Liver (tissue), 9 donors: ENCODE measurements around the gene HMGB2. TPM values are rescaled to one million over a fixed set of nuclear protein-coding genes. Genes with fewer than 3 reads are reported as not detected.

ENCODE experiments used
- DNase-seq: peaks from one replicate; pipeline ENCODE4 v3.0.0-alpha.2; 2017; ENCODE audit warnings: low spot score
- H3K27ac ChIP-seq, 2 donors: one replicate each; pipeline ENCODE4 v1.7.0; 2013; ENCODE audit warnings: inconsistent platforms in 2 of 2, low read length in 2 of 2, control low read depth in 1 of 2, low read depth in 1 of 2, mild to moderate bottlenecking in 1 of 2
- H3K27me3 ChIP-seq, 4 donors: one replicate each; pipeline versions ENCODE4 v1.6.1 to v1.7.0; 2013; ENCODE audit warnings: low read length in 3 of 4, inconsistent platforms in 1 of 4, mild to moderate bottlenecking in 1 of 4, moderate library complexity in 1 of 4; ENCODE audit not compliant: control insufficient read depth in 4 of 4, insufficient read depth in 4 of 4
- H3K36me3 ChIP-seq, 4 donors: one replicate each; pipeline versions ENCODE4 v1.6.1 to v1.7.0; 2013; ENCODE audit warnings: low read length in 3 of 4, mild to moderate bottlenecking in 3 of 4, low read depth in 1 of 4, moderate library complexity in 1 of 4; ENCODE audit not compliant: control insufficient read depth in 4 of 4, insufficient read depth in 3 of 4
- H3K4me1 ChIP-seq, 4 donors: one replicate each; pipeline versions ENCODE4 v1.6.1 to v1.7.0; 2013; ENCODE audit warnings: low read length in 3 of 4, mild to moderate bottlenecking in 3 of 4, moderate library complexity in 1 of 4; ENCODE audit not compliant: control insufficient read depth in 4 of 4, insufficient read depth in 4 of 4
- H3K4me3 ChIP-seq, 3 donors: one replicate each; pipeline versions ENCODE4 v1.6.1 to v1.7.0; 2013; ENCODE audit warnings: low read length in 3 of 3, control low read depth in 1 of 3, low read depth in 1 of 3, mild to moderate bottlenecking in 1 of 3
- H3K9ac ChIP-seq, 2 donors: one replicate each; pipeline ENCODE4 v1.7.0; 2013; ENCODE audit warnings: low read length in 2 of 2, mild to moderate bottlenecking in 2 of 2, moderate library complexity in 2 of 2, control low read depth in 1 of 2, low read depth in 1 of 2
- H3K9me3 ChIP-seq, 4 donors: one replicate each; pipeline versions ENCODE4 v1.6.1 to v1.7.0; 2013; ENCODE audit warnings: low read length in 3 of 4; ENCODE audit not compliant: control insufficient read depth in 4 of 4
- EGR1 ChIP-seq, 2 donors: IDR thresholded peaks; 2 replicates each; pipeline ENCODE4 v1.6.1; 2016 to 2018; ENCODE audit warnings: antibody characterized with exemption in 2 of 2, low read depth in 2 of 2
- FOXA1 ChIP-seq: IDR thresholded peaks from 2 replicates; pipeline ENCODE4 v1.6.1; 2016; ENCODE audit warnings: antibody characterized with exemption
- FOXA2 ChIP-seq: IDR thresholded peaks from 2 replicates; pipeline ENCODE4 v1.6.1; 2016; ENCODE audit warnings: antibody characterized with exemption
- GABPA ChIP-seq, 2 donors: IDR thresholded peaks in 1 of 2; conservative IDR thresholded peaks in 1 of 2; 2 replicates each; pipeline ENCODE4 v1.6.1; 2016; ENCODE audit warnings: antibody characterized with exemption in 2 of 2, mild to moderate bottlenecking in 1 of 2, moderate library complexity in 1 of 2
- HNF4A ChIP-seq, 2 donors: conservative IDR thresholded peaks; 2 replicates each; pipeline ENCODE4 v1.6.1; 2016; ENCODE audit warnings: antibody characterized with exemption in 2 of 2, mild to moderate bottlenecking in 2 of 2
- HNF4G ChIP-seq: IDR thresholded peaks from 2 replicates; pipeline ENCODE4 v1.6.1; 2016; ENCODE audit warnings: antibody characterized with exemption
- JUND ChIP-seq, 2 donors: IDR thresholded peaks; 2 replicates each; pipeline ENCODE4 v1.6.1; 2016; ENCODE audit warnings: antibody characterized with exemption in 2 of 2
- NR2F2 ChIP-seq: IDR thresholded peaks from 2 replicates; pipeline ENCODE4 v1.6.1; 2016; ENCODE audit warnings: antibody characterized with exemption
- RAD21 ChIP-seq, 2 donors: IDR thresholded peaks; 2 replicates each; pipeline ENCODE4 v1.6.1; 2016; ENCODE audit warnings: antibody characterized with exemption in 2 of 2, mild to moderate bottlenecking in 2 of 2
- RXRA ChIP-seq, 2 donors: IDR thresholded peaks; 2 replicates each; pipeline ENCODE4 v1.6.1; 2017 to 2018; ENCODE audit warnings: antibody characterized with exemption in 2 of 2, mild to moderate bottlenecking in 1 of 2
- SP1 ChIP-seq: IDR thresholded peaks from 2 replicates; pipeline ENCODE4 v1.6.1; 2018; ENCODE audit warnings: antibody characterized with exemption, mild to moderate bottlenecking
- TAF1 ChIP-seq: conservative IDR thresholded peaks from 2 replicates; pipeline ENCODE4 v1.6.1; 2016; ENCODE audit warnings: antibody characterized with exemption, mild to moderate bottlenecking
- YY1 ChIP-seq: IDR thresholded peaks from 2 replicates; pipeline ENCODE4 v1.6.1; 2016; ENCODE audit warnings: antibody characterized with exemption, mild to moderate bottlenecking
- WGBS: extraction: QIAGEN DNeasy Blood & Tissue Kit; methylation state at CpG from one replicate; pipeline ENCODE4 v1.1.7; 2013; 5-methylcytosine and 5-hydroxymethylcytosine counted together
- polyA plus RNA-seq, 2 donors: library from polyadenylated mRNA; stranded (reverse) in 1 of 2; unstranded in 1 of 2; fragments of 200-250 nt in 1 of 2; fragments of >200 nt in 1 of 2; fragmentation: Nextera tagmentation in 1 of 2; extraction: Ambion mirVana in 1 of 2; gene quantifications; one replicate each; pipeline versions ENCODE4 v1.2.1 to v1.2.3, GENCODE V29; 2013 to 2015
- total RNA-seq, 2 donors: library from RNA; depleted of rRNA; stranded (reverse); fragments of >200 nt; gene quantifications; one replicate each; pipeline ENCODE4 v1.2.3, GENCODE V29; 2014
- TF ChIP-seq, protein P1 (sequence below): fragments of 150-350 bp; IDR thresholded peaks from 2 replicates; pipeline ENCODE4 v1.5.1; 2017; ENCODE audit warnings: improper control_type of control experiment, low read depth, low read length; ENCODE audit not compliant: missing input control
- TF ChIP-seq, protein P2 (sequence below): IDR thresholded peaks from 2 replicates; pipeline ENCODE4 v1.6.1; 2016; ENCODE audit warnings: antibody characterized with exemption, mild to moderate bottlenecking
- TF ChIP-seq, protein P3 (sequence below): IDR thresholded peaks from 2 replicates; pipeline ENCODE4 v1.6.1; 2016; ENCODE audit warnings: antibody characterized with exemption
- TF ChIP-seq, protein P4 (sequence below): IDR thresholded peaks from 2 replicates; pipeline ENCODE4 v1.6.1; 2016; ENCODE audit warnings: antibody characterized with exemption
- TF ChIP-seq, protein P5 (sequence below): IDR thresholded peaks from 2 replicates; pipeline ENCODE4 v1.6.1; 2016; ENCODE audit warnings: antibody characterized with exemption
- donor health status: healthy.
- donor health status: healthy.
- donor health status: healthy.
- donor health status: healthy.
- donor health status: healthy.

The HMGB2 gene
- total and polyA plus RNA-seq, 4 donors, result 7.2 to 271 (median 16.9) TPM

DNA sequence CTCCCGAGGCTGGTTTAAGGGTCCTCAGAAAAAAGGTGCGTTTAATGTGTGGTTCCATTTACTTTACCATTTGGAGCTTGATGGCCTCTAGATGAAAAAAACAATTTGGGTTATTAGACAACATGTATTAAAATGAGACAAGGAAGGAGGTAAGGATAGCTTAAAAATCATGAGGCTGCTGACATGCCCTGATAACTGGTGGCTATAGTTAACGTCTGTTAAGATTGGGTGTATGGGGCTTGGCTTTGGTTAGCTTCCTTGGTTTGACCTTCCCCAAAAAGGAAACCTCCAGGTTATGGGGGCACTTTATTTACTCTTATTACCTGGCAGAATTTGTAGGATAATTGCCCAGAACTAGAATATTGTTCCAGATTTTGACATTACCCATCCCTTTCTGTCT, 51.5 kb downstream of the HMGB2 start:
- Histone ChIP-seq H3K4me1 (no peaks in the 10 kb centered on the region), H3K27ac (no peak overlapping the region), H3K36me3 (no peaks in the 10 kb centered on the region), H3K27me3 (no peaks in the 10 kb centered on the region), H3K4me3 (no peak overlapping the region), H3K9ac (no peak overlapping the region), H3K9me3 (peaks cover 6 to 33% (median 11%) of the 10 kb centered on the region in 4 donors)
- WGBS, result 87% methylated on average over 3 of the region's 3 CpGs
- no peak for TF ChIP-seq SP1
- no peak for TF ChIP-seq RXRA (IDR thresholded peaks at IDR 0.05)
- TF ChIP-seq, protein P1, sequence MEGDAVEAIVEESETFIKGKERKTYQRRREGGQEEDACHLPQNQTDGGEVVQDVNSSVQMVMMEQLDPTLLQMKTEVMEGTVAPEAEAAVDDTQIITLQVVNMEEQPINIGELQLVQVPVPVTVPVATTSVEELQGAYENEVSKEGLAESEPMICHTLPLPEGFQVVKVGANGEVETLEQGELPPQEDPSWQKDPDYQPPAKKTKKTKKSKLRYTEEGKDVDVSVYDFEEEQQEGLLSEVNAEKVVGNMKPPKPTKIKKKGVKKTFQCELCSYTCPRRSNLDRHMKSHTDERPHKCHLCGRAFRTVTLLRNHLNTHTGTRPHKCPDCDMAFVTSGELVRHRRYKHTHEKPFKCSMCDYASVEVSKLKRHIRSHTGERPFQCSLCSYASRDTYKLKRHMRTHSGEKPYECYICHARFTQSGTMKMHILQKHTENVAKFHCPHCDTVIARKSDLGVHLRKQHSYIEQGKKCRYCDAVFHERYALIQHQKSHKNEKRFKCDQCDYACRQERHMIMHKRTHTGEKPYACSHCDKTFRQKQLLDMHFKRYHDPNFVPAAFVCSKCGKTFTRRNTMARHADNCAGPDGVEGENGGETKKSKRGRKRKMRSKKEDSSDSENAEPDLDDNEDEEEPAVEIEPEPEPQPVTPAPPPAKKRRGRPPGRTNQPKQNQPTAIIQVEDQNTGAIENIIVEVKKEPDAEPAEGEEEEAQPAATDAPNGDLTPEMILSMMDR, result no peak
- no peak for TF ChIP-seq FOXA1
- TF ChIP-seq, protein P2, sequence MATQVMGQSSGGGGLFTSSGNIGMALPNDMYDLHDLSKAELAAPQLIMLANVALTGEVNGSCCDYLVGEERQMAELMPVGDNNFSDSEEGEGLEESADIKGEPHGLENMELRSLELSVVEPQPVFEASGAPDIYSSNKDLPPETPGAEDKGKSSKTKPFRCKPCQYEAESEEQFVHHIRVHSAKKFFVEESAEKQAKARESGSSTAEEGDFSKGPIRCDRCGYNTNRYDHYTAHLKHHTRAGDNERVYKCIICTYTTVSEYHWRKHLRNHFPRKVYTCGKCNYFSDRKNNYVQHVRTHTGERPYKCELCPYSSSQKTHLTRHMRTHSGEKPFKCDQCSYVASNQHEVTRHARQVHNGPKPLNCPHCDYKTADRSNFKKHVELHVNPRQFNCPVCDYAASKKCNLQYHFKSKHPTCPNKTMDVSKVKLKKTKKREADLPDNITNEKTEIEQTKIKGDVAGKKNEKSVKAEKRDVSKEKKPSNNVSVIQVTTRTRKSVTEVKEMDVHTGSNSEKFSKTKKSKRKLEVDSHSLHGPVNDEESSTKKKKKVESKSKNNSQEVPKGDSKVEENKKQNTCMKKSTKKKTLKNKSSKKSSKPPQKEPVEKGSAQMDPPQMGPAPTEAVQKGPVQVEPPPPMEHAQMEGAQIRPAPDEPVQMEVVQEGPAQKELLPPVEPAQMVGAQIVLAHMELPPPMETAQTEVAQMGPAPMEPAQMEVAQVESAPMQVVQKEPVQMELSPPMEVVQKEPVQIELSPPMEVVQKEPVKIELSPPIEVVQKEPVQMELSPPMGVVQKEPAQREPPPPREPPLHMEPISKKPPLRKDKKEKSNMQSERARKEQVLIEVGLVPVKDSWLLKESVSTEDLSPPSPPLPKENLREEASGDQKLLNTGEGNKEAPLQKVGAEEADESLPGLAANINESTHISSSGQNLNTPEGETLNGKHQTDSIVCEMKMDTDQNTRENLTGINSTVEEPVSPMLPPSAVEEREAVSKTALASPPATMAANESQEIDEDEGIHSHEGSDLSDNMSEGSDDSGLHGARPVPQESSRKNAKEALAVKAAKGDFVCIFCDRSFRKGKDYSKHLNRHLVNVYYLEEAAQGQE, result no peak
- TF ChIP-seq, protein P3, sequence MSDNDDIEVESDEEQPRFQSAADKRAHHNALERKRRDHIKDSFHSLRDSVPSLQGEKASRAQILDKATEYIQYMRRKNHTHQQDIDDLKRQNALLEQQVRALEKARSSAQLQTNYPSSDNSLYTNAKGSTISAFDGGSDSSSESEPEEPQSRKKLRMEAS, result no peak
- TF ChIP-seq JUND (IDR thresholded peaks at IDR 0.05), result no peak
- no peak for TF ChIP-seq RAD21 (IDR thresholded peaks at IDR 0.05)
- TF ChIP-seq FOXA2, result no peak
- no peak for TF ChIP-seq NR2F2
- no peak for TF ChIP-seq YY1
- no peak for TF ChIP-seq TAF1
- no peak for TF ChIP-seq EGR1 (IDR thresholded peaks at IDR 0.05; ENCODE audit: low read depth in 2 of 2)
- TF ChIP-seq, protein P4, sequence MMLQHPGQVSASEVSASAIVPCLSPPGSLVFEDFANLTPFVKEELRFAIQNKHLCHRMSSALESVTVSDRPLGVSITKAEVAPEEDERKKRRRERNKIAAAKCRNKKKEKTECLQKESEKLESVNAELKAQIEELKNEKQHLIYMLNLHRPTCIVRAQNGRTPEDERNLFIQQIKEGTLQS, result no peak
- no peak for TF ChIP-seq HNF4G
- TF ChIP-seq HNF4A (conservative IDR thresholded peaks at IDR 0.05), result no peak
- TF ChIP-seq GABPA (IDR thresholded peaks at IDR 0.05 in 1 of 2, conservative IDR thresholded peaks at IDR 0.05 in 1 of 2), result no peak
- TF ChIP-seq, protein P5, sequence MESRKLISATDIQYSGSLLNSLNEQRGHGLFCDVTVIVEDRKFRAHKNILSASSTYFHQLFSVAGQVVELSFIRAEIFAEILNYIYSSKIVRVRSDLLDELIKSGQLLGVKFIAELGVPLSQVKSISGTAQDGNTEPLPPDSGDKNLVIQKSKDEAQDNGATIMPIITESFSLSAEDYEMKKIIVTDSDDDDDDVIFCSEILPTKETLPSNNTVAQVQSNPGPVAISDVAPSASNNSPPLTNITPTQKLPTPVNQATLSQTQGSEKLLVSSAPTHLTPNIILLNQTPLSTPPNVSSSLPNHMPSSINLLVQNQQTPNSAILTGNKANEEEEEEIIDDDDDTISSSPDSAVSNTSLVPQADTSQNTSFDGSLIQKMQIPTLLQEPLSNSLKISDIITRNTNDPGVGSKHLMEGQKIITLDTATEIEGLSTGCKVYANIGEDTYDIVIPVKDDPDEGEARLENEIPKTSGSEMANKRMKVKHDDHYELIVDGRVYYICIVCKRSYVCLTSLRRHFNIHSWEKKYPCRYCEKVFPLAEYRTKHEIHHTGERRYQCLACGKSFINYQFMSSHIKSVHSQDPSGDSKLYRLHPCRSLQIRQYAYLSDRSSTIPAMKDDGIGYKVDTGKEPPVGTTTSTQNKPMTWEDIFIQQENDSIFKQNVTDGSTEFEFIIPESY, result no peak
- DNase-seq, result no peak

DNA sequence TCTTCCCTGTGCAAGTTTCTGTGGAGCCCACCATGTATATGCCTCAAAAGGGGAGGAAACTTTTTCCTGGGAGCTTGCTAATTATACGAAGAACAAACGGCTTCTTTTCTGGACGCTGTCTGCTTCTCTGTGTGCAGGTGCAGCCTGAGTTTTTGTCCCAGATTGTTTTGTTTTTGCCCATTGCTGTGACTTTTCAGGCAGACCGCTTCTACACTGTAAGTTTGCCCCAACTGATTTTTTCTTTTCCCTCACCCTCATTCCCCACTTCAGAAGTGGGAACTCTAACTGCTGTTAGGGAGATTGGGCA, 51.9 kb downstream of the HMGB2 start:
- 92% methylated on average over 4 of the region's 4 CpGs for WGBS
- peaks cover 6 to 29% (median 8%) of the 10 kb centered on the region in 4 donors for H3K9me3 ChIP-seq
- no peaks in the 10 kb centered on the region for H3K36me3 ChIP-seq
- H3K27ac ChIP-seq, result no peak overlapping the region
- no peak overlapping the region for H3K4me3 ChIP-seq
- no peaks in the 10 kb centered on the region for H3K4me1 ChIP-seq
- H3K9ac ChIP-seq, result no peak overlapping the region
- H3K27me3 ChIP-seq, result no peaks in the 10 kb centered on the region
- no peak for TF ChIP-seq HNF4G
- TF ChIP-seq, protein P4, result no peak
- TF ChIP-seq NR2F2, result no peak
- no peak for TF ChIP-seq TAF1
- no peak for DNase-seq
